ENCODE measurements around the gene ADGRV1. TPM values are rescaled to one million over a fixed set of nuclear protein-coding genes. Genes with fewer than 3 reads are reported as not detected.

The ADGRV1 gene
- polyA plus RNA-seq, 3 donors = 0.18 to 0.33 TPM; not detected in 1

- Histone ChIP-seq H2AFZ (ENCODE audit: insufficient read depth, low read depth, low read length, poor library complexity, severe bottlenecking) (no peak overlapping the region), H3K4me3 (replicated peaks in 1 of 3; ENCODE audit: low read depth in 2 of 3, low read length in 3 of 3) (no peak overlapping the region), H3K36me3 (replicated peaks in 1 of 2; ENCODE audit: control insufficient read depth in 1 of 2, insufficient read depth in 2 of 2, low read length in 2 of 2) (no peaks in the 10 kb centered on the region), H3K4me2 (replicated peaks; ENCODE audit: extremely low read depth, low read length, poor library complexity, severe bottlenecking) (no peak overlapping the region), H3K9ac (ENCODE audit: insufficient read depth, low read length, poor library complexity, severe bottlenecking) (no peak overlapping the region), H3K27ac (ENCODE audit: low read depth in 1 of 2, low read length in 2 of 2) (no peak overlapping the region), H3K79me2 (ENCODE audit: insufficient read depth, low read length) (no peaks in the 10 kb centered on the region), H4K20me1 (ENCODE audit: insufficient read depth, low read length) (no peaks in the 10 kb centered on the region), H3K4me1 (ENCODE audit: control insufficient read depth in 1 of 2, insufficient read depth in 2 of 2, low read length in 2 of 2) (no peaks in the 10 kb centered on the region), H3K27me3 (ENCODE audit: control insufficient read depth in 2 of 2, insufficient read depth in 2 of 2, low read length in 2 of 2) (no peaks in the 10 kb centered on the region), H3K9me3 (replicated peaks in 1 of 2; ENCODE audit: control insufficient read depth in 1 of 2, insufficient read depth in 1 of 2, low read length in 2 of 2) (no peaks in the 10 kb centered on the region)
- intact Hi-C loops (cut with micrococcal nuclease) = no loop called here
- no peaks in the 10 kb centered on the region for H3K4me1 Mint-ChIP-seq
- WGBS (ENCODE audit: insufficient coverage) = 100% methylated on average over 1 of the region's 2 CpGs
- H3K9me3 Mint-ChIP-seq = peaks cover 0 to 2% (median 0%) of the 10 kb centered on the region in 7 donors
- no peak overlapping the region for H3K4me3 Mint-ChIP-seq
- no peak overlapping the region for H3K27ac Mint-ChIP-seq
- H3K36me3 Mint-ChIP-seq = no peaks in the 10 kb centered on the region
- DNase-seq = no peak
- H3K27me3 Mint-ChIP-seq (ENCODE audit: low read depth in 3 of 3) = no peaks in the 10 kb centered on the region
- no peak for TF ChIP-seq CTCF (IDR thresholded peaks at IDR 0.05)
Measured at GRCh38 chr5:90897618-90898017, 339.0 kb downstream of the ADGRV1 start.

GRCh38 chr5:90898326-90899013 lies 339.9 kb downstream of the ADGRV1 start:
- Histone ChIP-seq H3K4me1 (ENCODE audit: control insufficient read depth in 1 of 2, insufficient read depth in 2 of 2, low read length in 2 of 2) (no peaks in the 10 kb centered on the region), H3K9me3 (replicated peaks in 1 of 2; ENCODE audit: control insufficient read depth in 1 of 2, insufficient read depth in 1 of 2, low read length in 2 of 2) (no peaks in the 10 kb centered on the region), H3K79me2 (ENCODE audit: insufficient read depth, low read length) (no peaks in the 10 kb centered on the region), H3K4me3 (replicated peaks in 1 of 3; ENCODE audit: low read depth in 2 of 3, low read length in 3 of 3) (no peak overlapping the region), H3K27me3 (ENCODE audit: control insufficient read depth in 2 of 2, insufficient read depth in 2 of 2, low read length in 2 of 2) (no peaks in the 10 kb centered on the region), H3K27ac (ENCODE audit: low read depth in 1 of 2, low read length in 2 of 2) (no peak overlapping the region), H2AFZ (ENCODE audit: insufficient read depth, low read depth, low read length, poor library complexity, severe bottlenecking) (no peak overlapping the region), H3K4me2 (replicated peaks; ENCODE audit: extremely low read depth, low read length, poor library complexity, severe bottlenecking) (no peak overlapping the region), H3K36me3 (replicated peaks in 1 of 2; ENCODE audit: control insufficient read depth in 1 of 2, insufficient read depth in 2 of 2, low read length in 2 of 2) (no peaks in the 10 kb centered on the region), H3K9ac (ENCODE audit: insufficient read depth, low read length, poor library complexity, severe bottlenecking) (no peak overlapping the region), H4K20me1 (ENCODE audit: insufficient read depth, low read length) (no peaks in the 10 kb centered on the region)
- Mint-ChIP-seq H3K27me3 (ENCODE audit: low read depth in 3 of 3) (no peaks in the 10 kb centered on the region), H3K27ac (no peak overlapping the region), H3K36me3 (no peaks in the 10 kb centered on the region), H3K9me3 (peaks cover 0 to 2% (median 0%) of the 10 kb centered on the region in 7 donors), H3K4me3 (no peak overlapping the region), H3K4me1 (no peaks in the 10 kb centered on the region)
- intact Hi-C loops (cut with micrococcal nuclease) = no loop called here
- 100% methylated on average over 1 of the region's 4 CpGs for WGBS (ENCODE audit: insufficient coverage)
- TF ChIP-seq CTCF (IDR thresholded peaks at IDR 0.05) = no peak
- no peak for DNase-seq

All from CD14-positive monocyte (primary cell).